Measurements from ENCODE around the gene TFAP2A. TPM values are rescaled to one million over a fixed set of nuclear protein-coding genes. Genes with fewer than 3 reads are reported as not detected.

The TFAP2A gene
- total RNA-seq, 1 donor from 2014 or later: 66.6 TPM

- DNase-seq (ENCODE audit: extremely low spot score, unreplicated experiment): no peak
- Mint-ChIP-seq H3K27me3 (peaks cover 6% of the 10 kb centered on the region), H3K4me1 (ENCODE audit: unreplicated experiment) (peaks cover 21% of the 10 kb centered on the region), H3K9me3 (no peaks in the 10 kb centered on the region), H3K27ac (no peak overlapping the region), H3K4me3 (no peak overlapping the region), H3K36me3 (no peaks in the 10 kb centered on the region)
- TF ChIP-seq CTCF (conservative IDR thresholded peaks at IDR 0.05): no peak
Measured at GRCh38 chr6:10434235-10434634, 19.4 kb upstream of the TFAP2A start.

GRCh38 chr6:10433322-10433721, 18.4 kb upstream of the TFAP2A start:
- Mint-ChIP-seq H3K27me3 (peaks cover 7% of the 10 kb centered on the region), H3K27ac (no peak overlapping the region), H3K4me3 (no peak overlapping the region), H3K4me1 (ENCODE audit: unreplicated experiment) (peaks cover 21% of the 10 kb centered on the region), H3K9me3 (no peaks in the 10 kb centered on the region), H3K36me3 (no peaks in the 10 kb centered on the region)
- DNase-seq (ENCODE audit: extremely low spot score, unreplicated experiment): no peak
- TF ChIP-seq CTCF (conservative IDR thresholded peaks at IDR 0.05): no peak

GRCh38 chr6:10431423-10432164, 16.7 kb upstream of the TFAP2A start:
- Mint-ChIP-seq H3K4me3 (no peak overlapping the region), H3K4me1 (ENCODE audit: unreplicated experiment) (peaks cover 28% of the 10 kb centered on the region), H3K9me3 (no peaks in the 10 kb centered on the region), H3K27ac (peak overlapping the region; percentile 98), H3K27me3 (peaks cover 19% of the 10 kb centered on the region), H3K36me3 (no peaks in the 10 kb centered on the region)
- no peak for DNase-seq (ENCODE audit: extremely low spot score, unreplicated experiment)
- TF ChIP-seq CTCF (conservative IDR thresholded peaks at IDR 0.05): no peak

GRCh38 chr6:10429638-10430427, 15.0 kb upstream of the TFAP2A start:
- no peaks in the 10 kb centered on the region for H3K36me3 Mint-ChIP-seq
- peaks cover 32% of the 10 kb centered on the region for H3K27me3 Mint-ChIP-seq
- peak overlapping the region; percentile 77 for H3K4me3 Mint-ChIP-seq
- no peaks in the 10 kb centered on the region for H3K9me3 Mint-ChIP-seq
- peaks cover 34% of the 10 kb centered on the region for H3K4me1 Mint-ChIP-seq (ENCODE audit: unreplicated experiment)
- no peak for DNase-seq (ENCODE audit: extremely low spot score, unreplicated experiment)
- peak; percentile 80 for TF ChIP-seq CTCF (conservative IDR thresholded peaks at IDR 0.05)
- H3K27ac Mint-ChIP-seq: peak overlapping the region; percentile 98

- Mint-ChIP-seq H3K4me1 (ENCODE audit: unreplicated experiment) (peaks cover 41% of the 10 kb centered on the region), H3K4me3 (peak overlapping the region; percentile 90)
- TF ChIP-seq CTCF (conservative IDR thresholded peaks at IDR 0.05): no peak
Measured at GRCh38 chr6:10426781-10427279, 12.0 kb upstream of the TFAP2A start.

More at GRCh38 chr6:10426781-10427279, 12.0 kb upstream of the TFAP2A start:
- no peak for DNase-seq (ENCODE audit: extremely low spot score, unreplicated experiment)
- H3K9me3 Mint-ChIP-seq: no peaks in the 10 kb centered on the region
- H3K27ac Mint-ChIP-seq: peak overlapping the region; percentile 96
- H3K36me3 Mint-ChIP-seq: no peaks in the 10 kb centered on the region
- peaks cover 62% of the 10 kb centered on the region for H3K27me3 Mint-ChIP-seq
